LNCAP (cell line): ENCODE results near the gene ABHD6.

Source experiments
- CTCF ChIP-seq: fragments of 450-650 bp; IDR thresholded peaks from 2 replicates; pipeline ENCODE4 v1.5.1; 2017; ENCODE audit warnings: mild to moderate bottlenecking

The ABHD6 gene

DNA sequence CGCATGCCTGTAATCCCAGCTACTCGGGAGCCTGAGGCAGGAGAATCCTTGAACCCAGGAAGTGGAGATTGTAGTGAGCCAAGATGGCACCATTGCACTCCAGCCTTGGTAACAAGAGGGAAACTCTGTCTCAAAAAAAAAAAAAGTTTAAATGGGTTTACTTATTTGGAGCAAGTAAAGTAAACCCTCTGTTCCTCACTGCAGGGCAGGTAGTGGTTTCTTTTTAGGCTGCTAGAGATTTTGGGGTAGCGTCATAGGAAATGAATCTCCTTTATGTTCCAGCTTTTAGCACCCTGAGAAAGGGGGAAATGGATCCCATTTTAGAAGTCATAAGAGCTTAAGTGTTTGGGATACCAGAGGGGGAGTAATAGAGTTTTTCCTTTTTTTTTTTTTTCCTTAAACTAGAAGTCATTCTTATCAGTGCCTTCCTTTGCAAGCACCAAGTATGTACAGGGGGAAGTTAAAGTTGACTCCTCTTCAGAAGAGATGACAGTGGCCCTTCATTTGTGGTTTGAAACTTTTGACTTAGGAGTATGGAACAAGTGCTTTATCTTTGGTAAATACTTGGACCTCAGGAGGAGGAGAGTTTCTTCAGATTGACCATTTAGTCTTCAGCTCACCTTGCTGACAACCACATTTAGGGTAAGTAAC lies 103.1 kb downstream of the ABHD6 start:
- no peak for TF ChIP-seq CTCF

DNA sequence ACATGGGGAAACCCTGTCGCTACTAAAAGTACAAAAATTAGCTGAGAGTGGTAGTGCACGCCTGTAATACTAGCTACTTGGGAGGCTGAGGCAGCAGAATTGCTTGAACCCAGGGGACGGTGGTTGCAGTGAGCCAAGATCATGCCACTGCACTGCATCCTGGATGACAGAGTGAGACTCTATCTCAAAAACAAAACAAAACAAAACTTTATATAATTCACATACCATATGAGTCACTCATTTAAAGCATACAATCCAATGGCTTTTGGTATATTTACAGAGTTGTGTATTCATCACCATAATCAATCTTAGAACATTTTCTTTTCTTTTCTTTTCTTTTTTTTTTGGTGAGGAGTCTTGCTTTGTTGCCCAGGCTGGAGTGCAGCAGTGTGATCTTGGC lies 103.8 kb downstream of the ABHD6 start:
- no peak for TF ChIP-seq CTCF

- no peak for TF ChIP-seq CTCF
Measured at GRCh38 chr3:58342676-58343075, 105.1 kb downstream of the ABHD6 start.
